ENCODE results near the gene ULK1. TPM values are rescaled to one million over a fixed set of nuclear protein-coding genes. Genes with fewer than 3 reads are reported as not detected.

ULK1 gene
- polyA plus RNA-seq, 1 donor (not counting 4 experiments of a cell fraction or from before 2014, with no cell fraction given) = 2.3 TPM

DNA sequence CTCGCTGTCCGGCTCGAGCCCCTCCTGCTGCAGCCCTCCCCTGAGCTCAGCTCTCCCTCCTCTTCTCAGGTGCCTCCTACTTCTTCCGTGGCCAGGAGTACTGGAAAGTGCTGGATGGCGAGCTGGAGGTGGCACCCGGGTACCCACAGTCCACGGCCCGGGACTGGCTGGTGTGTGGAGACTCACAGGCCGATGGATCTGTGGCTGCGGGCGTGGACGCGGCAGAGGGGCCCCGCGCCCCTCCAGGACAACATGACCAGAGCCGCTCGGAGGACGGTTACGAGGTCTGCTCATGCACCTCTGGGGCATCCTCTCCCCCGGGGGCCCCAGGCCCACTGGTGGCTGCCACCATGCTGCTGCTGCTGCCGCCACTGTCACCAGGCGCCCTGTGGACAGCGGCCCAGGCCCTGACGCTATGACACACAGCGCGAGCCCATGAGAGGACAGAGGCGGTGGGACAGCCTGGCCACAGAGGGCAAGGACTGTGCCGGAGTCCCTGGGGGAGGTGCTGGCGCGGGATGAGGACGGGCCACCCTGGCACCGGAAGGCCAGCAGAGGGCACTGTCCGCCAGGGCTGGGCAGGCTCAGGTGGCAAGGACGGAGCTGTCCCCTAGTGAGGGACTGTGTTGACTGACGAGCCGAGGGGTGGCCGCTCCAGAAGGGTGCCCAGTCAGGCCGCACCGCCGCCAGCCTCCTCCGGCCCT lies 43.4 kb upstream of the ULK1 start:
- peaks cover 6% of the 10 kb centered on the region for H3K27me3 ChIP-seq (ENCODE audit: control insufficient read depth, extremely low read depth, insufficient read depth, low read length)
- dilution Hi-C loops (cut with MboI; ENCODE audit: extremely low pct_ligation_motif_present, low sequenced_read_pairs) = no loop called here
- TF ChIP-seq, protein P1, sequence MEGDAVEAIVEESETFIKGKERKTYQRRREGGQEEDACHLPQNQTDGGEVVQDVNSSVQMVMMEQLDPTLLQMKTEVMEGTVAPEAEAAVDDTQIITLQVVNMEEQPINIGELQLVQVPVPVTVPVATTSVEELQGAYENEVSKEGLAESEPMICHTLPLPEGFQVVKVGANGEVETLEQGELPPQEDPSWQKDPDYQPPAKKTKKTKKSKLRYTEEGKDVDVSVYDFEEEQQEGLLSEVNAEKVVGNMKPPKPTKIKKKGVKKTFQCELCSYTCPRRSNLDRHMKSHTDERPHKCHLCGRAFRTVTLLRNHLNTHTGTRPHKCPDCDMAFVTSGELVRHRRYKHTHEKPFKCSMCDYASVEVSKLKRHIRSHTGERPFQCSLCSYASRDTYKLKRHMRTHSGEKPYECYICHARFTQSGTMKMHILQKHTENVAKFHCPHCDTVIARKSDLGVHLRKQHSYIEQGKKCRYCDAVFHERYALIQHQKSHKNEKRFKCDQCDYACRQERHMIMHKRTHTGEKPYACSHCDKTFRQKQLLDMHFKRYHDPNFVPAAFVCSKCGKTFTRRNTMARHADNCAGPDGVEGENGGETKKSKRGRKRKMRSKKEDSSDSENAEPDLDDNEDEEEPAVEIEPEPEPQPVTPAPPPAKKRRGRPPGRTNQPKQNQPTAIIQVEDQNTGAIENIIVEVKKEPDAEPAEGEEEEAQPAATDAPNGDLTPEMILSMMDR (optimal IDR thresholded peaks at IDR 0.05 in 1 of 3, IDR thresholded peaks at IDR 0.05 in 1 of 3, conservative IDR thresholded peaks at IDR 0.05 in 1 of 3; ENCODE audit: extremely low read depth in 1 of 3, insufficient read depth in 2 of 3, low read length in 3 of 3) = peak in 2 of 3 experiments; percentile 74 to 89
- no peak for TF ChIP-seq EZH2 (IDR thresholded peaks at IDR 0.05; ENCODE audit: low read length)
- no peaks in the 10 kb centered on the region for H3K36me3 ChIP-seq (ENCODE audit: control insufficient read depth in 2 of 2, extremely low read depth in 1 of 2, insufficient read depth in 2 of 2, low read length in 2 of 2)
- H3K9me3 ChIP-seq (ENCODE audit: control insufficient read depth, low read depth, low read length) = no peaks in the 10 kb centered on the region
- H3K9me1 ChIP-seq (ENCODE audit: control insufficient read depth, extremely low read depth, insufficient read depth, low read length) = no peaks in the 10 kb centered on the region
- no peak overlapping the region for H3K9ac ChIP-seq (ENCODE audit: control insufficient read depth, extremely low read depth, insufficient read depth, low read length)
- H3K79me2 ChIP-seq (ENCODE audit: control insufficient read depth, insufficient read depth, low read length) = no peaks in the 10 kb centered on the region
- H3K4me1 ChIP-seq (ENCODE audit: control insufficient read depth, extremely low read depth, insufficient read depth, low read length) = no peaks in the 10 kb centered on the region
- no peak overlapping the region for H3K4me3 ChIP-seq (ENCODE audit: control insufficient read depth in 2 of 3, extremely low read depth in 1 of 3, insufficient read depth in 2 of 3, low read depth in 1 of 3, low read length in 3 of 3)
- FAIRE-seq = no peak
- H3K4me2 ChIP-seq (ENCODE audit: control insufficient read depth, extremely low read depth, insufficient read depth, low read depth, low read length) = no peak overlapping the region
- no peak overlapping the region for H3K27ac ChIP-seq (ENCODE audit: control insufficient read depth, insufficient read depth, low read length)
- no peaks in the 10 kb centered on the region for H4K20me1 ChIP-seq (ENCODE audit: control insufficient read depth, extremely low read depth, insufficient read depth, low read length)
- H2AFZ ChIP-seq (ENCODE audit: control insufficient read depth, low read length) = no peak overlapping the region
- DNase-seq (ENCODE audit: low read depth, low spot score) = no peak

DNA sequence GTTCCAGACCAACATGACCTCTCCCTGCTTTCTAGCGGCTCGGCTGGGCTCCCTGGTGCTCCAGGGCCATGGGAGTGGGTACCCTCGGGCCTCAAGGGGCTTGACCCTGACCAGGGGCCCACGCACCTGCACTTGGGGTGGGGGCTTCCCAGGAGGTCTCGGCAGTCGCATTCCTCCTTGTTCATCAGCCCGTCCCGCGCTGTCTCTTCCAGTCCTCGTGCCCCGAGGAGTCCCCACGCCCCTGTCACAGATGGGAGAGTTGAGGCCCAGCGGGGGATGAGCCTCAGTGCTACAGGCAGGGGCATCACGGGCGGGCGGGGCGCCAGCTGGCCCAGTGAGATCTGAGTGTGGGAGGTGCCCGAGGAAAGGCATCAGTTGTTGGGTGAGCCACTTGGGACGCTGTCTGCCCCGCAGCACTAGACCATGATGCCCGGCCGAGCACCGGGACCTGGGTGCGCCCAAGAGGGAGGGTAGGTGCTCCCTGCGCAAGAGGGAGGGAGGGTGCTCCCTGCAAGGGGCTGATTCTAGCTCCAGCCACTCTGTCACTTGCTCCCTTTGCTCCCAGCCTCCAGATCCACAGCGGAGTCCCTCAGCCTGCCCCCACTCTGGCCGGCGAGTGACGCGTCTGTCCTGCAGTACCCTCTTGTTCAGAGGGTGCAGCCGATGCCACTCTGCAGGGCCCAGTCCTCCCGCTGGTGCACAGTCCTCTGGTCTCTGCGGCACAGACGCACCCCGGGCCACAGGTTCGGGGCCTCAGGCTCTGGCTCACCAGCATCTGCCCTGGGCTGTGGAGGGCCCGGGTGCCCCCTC lies 42.5 kb upstream of the ULK1 start:
- H3K79me2 ChIP-seq (ENCODE audit: control insufficient read depth, insufficient read depth, low read length) = no peaks in the 10 kb centered on the region
- no peaks in the 10 kb centered on the region for H3K9me1 ChIP-seq (ENCODE audit: control insufficient read depth, extremely low read depth, insufficient read depth, low read length)
- H4K20me1 ChIP-seq (ENCODE audit: control insufficient read depth, extremely low read depth, insufficient read depth, low read length) = no peaks in the 10 kb centered on the region
- no peak overlapping the region for H3K4me2 ChIP-seq (ENCODE audit: control insufficient read depth, extremely low read depth, insufficient read depth, low read depth, low read length)
- peaks cover 7% of the 10 kb centered on the region for H3K27me3 ChIP-seq (ENCODE audit: control insufficient read depth, extremely low read depth, insufficient read depth, low read length)
- DNase-seq (ENCODE audit: low read depth, low spot score) = no peak
- H2AFZ ChIP-seq (ENCODE audit: control insufficient read depth, low read length) = no peak overlapping the region
- no peak for TF ChIP-seq EZH2 (IDR thresholded peaks at IDR 0.05; ENCODE audit: low read length)
- TF ChIP-seq, protein P1 (optimal IDR thresholded peaks at IDR 0.05 in 1 of 3, IDR thresholded peaks at IDR 0.05 in 1 of 3, conservative IDR thresholded peaks at IDR 0.05 in 1 of 3; ENCODE audit: extremely low read depth in 1 of 3, insufficient read depth in 2 of 3, low read length in 3 of 3) = no peak
- H3K36me3 ChIP-seq (ENCODE audit: control insufficient read depth in 2 of 2, extremely low read depth in 1 of 2, insufficient read depth in 2 of 2, low read length in 2 of 2) = no peaks in the 10 kb centered on the region
- FAIRE-seq = no peak
- dilution Hi-C loops (cut with MboI; ENCODE audit: extremely low pct_ligation_motif_present, low sequenced_read_pairs) = no loop called here
- H3K9ac ChIP-seq (ENCODE audit: control insufficient read depth, extremely low read depth, insufficient read depth, low read length) = no peak overlapping the region
- no peak overlapping the region for H3K27ac ChIP-seq (ENCODE audit: control insufficient read depth, insufficient read depth, low read length)
- H3K9me3 ChIP-seq (ENCODE audit: control insufficient read depth, low read depth, low read length) = no peaks in the 10 kb centered on the region
- H3K4me1 ChIP-seq (ENCODE audit: control insufficient read depth, extremely low read depth, insufficient read depth, low read length) = no peaks in the 10 kb centered on the region
- no peak overlapping the region for H3K4me3 ChIP-seq (ENCODE audit: control insufficient read depth in 2 of 3, extremely low read depth in 1 of 3, insufficient read depth in 2 of 3, low read depth in 1 of 3, low read length in 3 of 3)
